Measurements from ENCODE around the gene TM6SF1.

TM6SF1 gene

DNA sequence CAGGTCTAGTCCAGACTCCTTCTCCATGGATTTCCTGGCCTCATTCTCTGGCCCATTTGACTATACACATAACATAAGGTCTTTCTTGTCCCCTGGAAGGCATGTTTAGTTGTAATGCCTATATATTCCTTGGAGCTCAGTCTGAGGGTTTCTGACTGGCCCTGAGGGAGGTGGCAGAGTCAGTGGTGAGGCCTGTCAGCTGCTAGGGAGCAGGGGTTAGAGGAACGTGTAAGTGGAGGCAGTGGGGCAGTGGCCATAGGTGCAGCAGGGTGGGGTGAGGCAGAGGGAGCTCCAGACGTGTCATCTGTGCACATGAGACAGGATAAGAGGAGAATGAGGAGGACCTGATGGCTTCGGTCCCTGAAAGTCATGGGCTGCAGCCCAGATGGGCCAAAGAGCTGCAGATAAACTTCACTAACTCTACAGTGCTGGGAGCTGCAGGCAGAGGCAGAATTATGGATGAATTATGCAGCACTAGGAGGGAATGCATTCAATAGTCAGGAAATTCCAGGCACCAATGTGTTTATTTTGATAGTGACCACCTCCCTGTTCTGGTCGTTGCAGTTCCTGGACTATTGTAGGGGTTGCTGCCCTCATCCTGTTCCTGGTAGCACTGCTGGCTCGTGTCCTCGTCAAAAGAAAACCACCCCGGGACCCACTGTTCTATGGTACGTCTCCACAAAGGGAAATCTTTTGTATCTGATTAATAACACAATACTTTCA, 4.9 kb downstream of the TM6SF1 start:
- peak; percentile 83 for DNase-seq
- TF ChIP-seq, protein P1, sequence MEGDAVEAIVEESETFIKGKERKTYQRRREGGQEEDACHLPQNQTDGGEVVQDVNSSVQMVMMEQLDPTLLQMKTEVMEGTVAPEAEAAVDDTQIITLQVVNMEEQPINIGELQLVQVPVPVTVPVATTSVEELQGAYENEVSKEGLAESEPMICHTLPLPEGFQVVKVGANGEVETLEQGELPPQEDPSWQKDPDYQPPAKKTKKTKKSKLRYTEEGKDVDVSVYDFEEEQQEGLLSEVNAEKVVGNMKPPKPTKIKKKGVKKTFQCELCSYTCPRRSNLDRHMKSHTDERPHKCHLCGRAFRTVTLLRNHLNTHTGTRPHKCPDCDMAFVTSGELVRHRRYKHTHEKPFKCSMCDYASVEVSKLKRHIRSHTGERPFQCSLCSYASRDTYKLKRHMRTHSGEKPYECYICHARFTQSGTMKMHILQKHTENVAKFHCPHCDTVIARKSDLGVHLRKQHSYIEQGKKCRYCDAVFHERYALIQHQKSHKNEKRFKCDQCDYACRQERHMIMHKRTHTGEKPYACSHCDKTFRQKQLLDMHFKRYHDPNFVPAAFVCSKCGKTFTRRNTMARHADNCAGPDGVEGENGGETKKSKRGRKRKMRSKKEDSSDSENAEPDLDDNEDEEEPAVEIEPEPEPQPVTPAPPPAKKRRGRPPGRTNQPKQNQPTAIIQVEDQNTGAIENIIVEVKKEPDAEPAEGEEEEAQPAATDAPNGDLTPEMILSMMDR (IDR thresholded peaks at IDR 0.05; ENCODE audit: low read depth, low read length, missing control alignments): peak; percentile 46
- H3K4me3 ChIP-seq (ENCODE audit: low read depth, low read length): no peak overlapping the region
- no peaks in the 10 kb centered on the region for H3K36me3 ChIP-seq (replicated peaks)
- in situ Hi-C loops (cut with HindIII; ENCODE audit: low pct_ligation_motif_present, low sequenced_read_pairs): no loop called here
- H3K27me3 ChIP-seq (replicated peaks): no peaks in the 10 kb centered on the region
- no peak overlapping the region for H3K27ac ChIP-seq

DNA sequence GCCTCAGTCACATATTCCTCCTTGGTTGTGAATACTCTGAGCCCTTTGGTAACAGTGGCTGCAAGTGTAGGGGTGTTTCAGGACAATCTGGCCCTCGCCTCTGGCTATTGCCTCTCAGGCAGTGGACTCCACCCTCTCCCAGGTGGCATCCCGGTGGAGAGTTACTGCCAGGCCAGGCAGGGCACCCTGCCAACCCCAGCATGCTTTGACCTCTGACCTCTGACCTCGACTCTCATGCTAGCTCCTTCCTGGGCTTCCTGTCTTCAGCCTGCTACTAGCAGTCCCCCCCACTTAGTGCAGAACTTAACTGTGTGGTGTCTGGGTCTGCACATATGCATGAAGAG, 5.5 kb downstream of the TM6SF1 start:
- no peaks in the 10 kb centered on the region for H3K27me3 ChIP-seq (replicated peaks)
- H3K27ac ChIP-seq: no peak overlapping the region
- H3K4me3 ChIP-seq (ENCODE audit: low read depth, low read length): no peak overlapping the region
- TF ChIP-seq, protein P1 (IDR thresholded peaks at IDR 0.05; ENCODE audit: low read depth, low read length, missing control alignments): no peak
- DNase-seq: no peak
- no peaks in the 10 kb centered on the region for H3K36me3 ChIP-seq (replicated peaks)
- in situ Hi-C loops (cut with HindIII; ENCODE audit: low pct_ligation_motif_present, low sequenced_read_pairs): no loop called here

DNA sequence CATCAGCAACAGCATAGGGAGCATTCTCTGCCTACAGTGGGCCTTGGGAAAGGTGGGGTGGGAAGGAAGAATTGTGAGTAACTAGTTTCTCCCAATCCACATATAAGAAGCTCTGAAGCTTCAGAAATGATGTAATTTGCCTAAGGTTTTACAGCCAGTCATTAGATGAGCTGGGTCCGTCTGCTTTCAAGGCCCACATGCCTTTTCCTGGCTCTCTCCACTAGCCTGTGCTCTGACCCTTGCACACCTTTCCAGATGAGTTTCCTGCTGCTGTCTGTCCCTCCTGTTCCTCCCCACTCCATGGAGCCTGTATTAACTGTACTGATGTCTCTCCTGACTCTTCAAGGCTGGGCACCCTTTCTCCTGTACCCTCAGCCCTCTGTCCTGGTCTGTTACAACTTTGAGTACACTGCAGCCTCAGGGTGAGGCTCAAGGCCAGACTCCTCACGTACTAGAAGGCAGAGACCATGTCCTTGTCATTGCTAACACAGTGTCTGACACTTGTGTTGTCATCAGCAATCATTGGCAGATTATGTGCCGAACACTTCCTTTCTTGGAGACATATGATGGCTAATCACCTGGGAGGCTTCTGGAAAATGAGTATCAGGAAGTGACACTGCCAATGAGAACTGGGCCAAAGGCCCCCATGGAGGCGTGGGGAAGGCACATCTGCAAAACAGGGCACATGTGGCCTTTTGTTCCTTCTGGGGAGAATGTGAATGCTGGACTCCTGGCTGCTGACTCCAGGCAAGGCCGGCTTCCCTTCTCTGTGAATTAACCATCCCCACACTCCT, 6.6 kb downstream of the TM6SF1 start:
- Histone ChIP-seq H3K4me3 (ENCODE audit: low read depth, low read length) (no peak overlapping the region), H3K27me3 (replicated peaks) (no peaks in the 10 kb centered on the region), H3K36me3 (replicated peaks) (no peaks in the 10 kb centered on the region), H3K27ac (no peak overlapping the region)
- no peak for DNase-seq
- TF ChIP-seq, protein P1 (IDR thresholded peaks at IDR 0.05; ENCODE audit: low read depth, low read length, missing control alignments): no peak
- in situ Hi-C loops (cut with HindIII; ENCODE audit: low pct_ligation_motif_present, low sequenced_read_pairs): no loop called here

DNA sequence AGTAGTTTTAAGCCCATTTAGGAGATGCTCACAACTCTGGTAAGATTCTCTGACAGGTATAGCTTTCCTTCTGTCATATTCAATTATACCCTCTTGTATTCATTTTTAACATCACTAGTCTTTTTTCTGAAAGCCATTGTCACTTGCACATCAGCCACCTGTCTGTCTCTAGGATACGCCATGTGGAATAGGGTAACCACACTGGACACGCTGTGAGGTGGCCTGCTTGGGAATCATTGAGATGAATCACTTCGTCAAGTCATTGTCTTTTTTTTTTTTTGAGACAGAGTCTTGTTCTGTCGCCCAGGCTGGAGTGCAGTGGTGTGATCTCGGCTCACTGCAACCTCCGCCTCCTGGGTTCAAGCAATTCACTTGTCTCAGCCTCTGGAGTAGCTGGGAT, 7.4 kb downstream of the TM6SF1 start:
- in situ Hi-C loops (cut with HindIII; ENCODE audit: low pct_ligation_motif_present, low sequenced_read_pairs): no loop called here
- no peak overlapping the region for H3K4me3 ChIP-seq (ENCODE audit: low read depth, low read length)
- H3K27me3 ChIP-seq (replicated peaks): no peaks in the 10 kb centered on the region
- DNase-seq: no peak
- no peaks in the 10 kb centered on the region for H3K36me3 ChIP-seq (replicated peaks)
- TF ChIP-seq, protein P1 (IDR thresholded peaks at IDR 0.05; ENCODE audit: low read depth, low read length, missing control alignments): no peak
- H3K27ac ChIP-seq: no peak overlapping the region

DNA sequence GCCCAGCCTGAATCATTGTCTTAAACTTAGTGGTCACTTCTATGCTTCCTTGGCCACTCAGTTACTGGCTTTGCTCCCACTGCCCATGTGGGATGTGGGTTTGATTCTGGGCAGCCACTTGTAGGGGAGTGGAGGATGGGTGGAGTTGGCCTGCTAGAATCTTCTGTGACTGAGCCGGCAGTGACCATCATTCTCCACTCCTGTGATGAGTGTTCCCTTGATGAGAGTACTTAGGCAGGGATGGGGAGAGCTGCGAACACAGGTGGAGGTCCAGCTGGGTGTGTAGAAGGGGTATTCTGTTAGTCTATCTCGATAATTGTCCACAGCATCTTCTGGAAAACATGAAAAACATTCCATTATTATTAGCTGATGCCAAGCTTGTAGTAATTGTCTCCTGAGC, 8.0 kb downstream of the TM6SF1 start:
- Histone ChIP-seq H3K27me3 (replicated peaks) (no peaks in the 10 kb centered on the region), H3K27ac (no peak overlapping the region), H3K36me3 (replicated peaks) (no peaks in the 10 kb centered on the region), H3K4me3 (ENCODE audit: low read depth, low read length) (no peak overlapping the region)
- no peak for DNase-seq
- TF ChIP-seq, protein P1 (IDR thresholded peaks at IDR 0.05; ENCODE audit: low read depth, low read length, missing control alignments): no peak
- in situ Hi-C loops (cut with HindIII; ENCODE audit: low pct_ligation_motif_present, low sequenced_read_pairs): no loop called here

All from brain microvascular endothelial cell (primary cell).